Effector memory CD4-positive, alpha-beta T cell (primary cell): Measurements from ENCODE around the gene IGSF21.

Experiments
- DNase-seq, 3 donors: peaks; one replicate each; pipeline ENCODE4 v3.0.0-alpha.2; 2020
- H3K27ac ChIP-seq: 2 replicates; pipeline ENCODE4 v1.7.0; 2013; ENCODE audit warnings: mild to moderate bottlenecking, low read length, moderate library complexity; ENCODE audit not compliant: insufficient read depth, poor library complexity, severe bottlenecking
- H3K27me3 ChIP-seq: replicated peaks from 2 replicates; pipeline ENCODE4 v1.7.0; 2013; ENCODE audit warnings: mild to moderate bottlenecking, low read length; ENCODE audit not compliant: insufficient read depth, control insufficient read depth, poor library complexity, severe bottlenecking
- H3K36me3 ChIP-seq: 2 replicates; pipeline ENCODE4 v1.7.0; 2013; ENCODE audit warnings: mild to moderate bottlenecking, low read length, moderate library complexity; ENCODE audit not compliant: control insufficient read depth, insufficient read depth
- H3K4me1 ChIP-seq: 2 replicates; pipeline ENCODE4 v1.7.0; 2013; ENCODE audit warnings: low read length, mild to moderate bottlenecking; ENCODE audit not compliant: control insufficient read depth, insufficient read depth, poor library complexity, severe bottlenecking
- H3K4me3 ChIP-seq: 2 replicates; pipeline ENCODE4 v1.7.0; 2013; ENCODE audit warnings: low read length, low read depth, mild to moderate bottlenecking; ENCODE audit not compliant: insufficient read depth, poor library complexity, severe bottlenecking
- H3K9me3 ChIP-seq: 2 replicates; pipeline ENCODE4 v1.7.0; 2013; ENCODE audit warnings: mild to moderate bottlenecking, low read length, moderate library complexity; ENCODE audit not compliant: control insufficient read depth

The IGSF21 gene

GRCh38 chr1:18264450-18265039 is 156.9 kb downstream of the IGSF21 start:
- no peak for DNase-seq
- Histone ChIP-seq H3K36me3 (no peaks in the 10 kb centered on the region), H3K9me3 (no peaks in the 10 kb centered on the region), H3K27ac (no peak overlapping the region), H3K4me1 (no peaks in the 10 kb centered on the region), H3K4me3 (no peak overlapping the region), H3K27me3 (no peaks in the 10 kb centered on the region)

DNA sequence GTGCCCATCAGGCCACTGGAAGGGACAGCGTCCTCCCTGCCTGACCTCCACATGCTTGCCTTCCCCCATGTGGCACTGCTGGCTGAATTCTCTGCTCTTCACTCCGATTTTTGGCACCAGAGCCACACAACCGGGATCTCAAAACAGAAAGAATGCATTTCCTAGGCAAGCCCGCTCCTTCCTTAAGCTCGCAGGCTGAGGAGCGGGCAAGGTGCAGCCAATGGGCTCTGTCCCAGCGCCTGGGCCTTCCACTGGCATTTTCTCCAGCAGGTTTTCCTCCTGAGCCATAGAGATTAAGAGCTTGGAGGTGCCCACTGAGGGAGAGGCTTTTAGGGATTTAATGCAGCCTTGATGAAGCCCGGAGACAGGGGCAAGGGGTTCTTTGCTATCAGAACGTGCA is 158.0 kb downstream of the IGSF21 start:
- no peak overlapping the region for H3K27ac ChIP-seq
- no peaks in the 10 kb centered on the region for H3K27me3 ChIP-seq
- H3K36me3 ChIP-seq, result no peaks in the 10 kb centered on the region
- no peak overlapping the region for H3K4me3 ChIP-seq
- no peaks in the 10 kb centered on the region for H3K9me3 ChIP-seq
- no peaks in the 10 kb centered on the region for H3K4me1 ChIP-seq
- no peak for DNase-seq

DNA sequence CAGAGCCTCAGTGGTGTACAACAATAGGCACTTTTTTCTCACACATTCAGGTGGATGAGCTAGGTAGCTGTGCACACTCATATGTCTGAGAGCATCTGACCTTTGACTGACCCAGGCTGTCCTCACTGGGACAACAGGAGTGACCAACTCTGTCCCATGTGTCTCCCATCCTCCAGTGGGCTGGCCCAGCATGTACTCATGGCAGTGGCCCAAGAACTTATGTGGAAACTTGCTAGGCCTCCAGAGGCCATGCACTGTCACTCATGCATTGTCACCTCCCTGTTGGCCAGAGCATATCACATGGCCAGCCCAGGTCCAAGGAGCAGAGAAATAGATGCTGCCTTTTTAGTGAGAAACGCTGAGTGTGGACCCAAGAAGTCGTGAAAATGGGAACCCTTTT is 158.8 kb downstream of the IGSF21 start:
- Histone ChIP-seq H3K36me3 (no peaks in the 10 kb centered on the region), H3K4me1 (no peaks in the 10 kb centered on the region), H3K27ac (no peak overlapping the region), H3K4me3 (no peak overlapping the region), H3K9me3 (no peaks in the 10 kb centered on the region), H3K27me3 (no peaks in the 10 kb centered on the region)
- no peak for DNase-seq

DNA sequence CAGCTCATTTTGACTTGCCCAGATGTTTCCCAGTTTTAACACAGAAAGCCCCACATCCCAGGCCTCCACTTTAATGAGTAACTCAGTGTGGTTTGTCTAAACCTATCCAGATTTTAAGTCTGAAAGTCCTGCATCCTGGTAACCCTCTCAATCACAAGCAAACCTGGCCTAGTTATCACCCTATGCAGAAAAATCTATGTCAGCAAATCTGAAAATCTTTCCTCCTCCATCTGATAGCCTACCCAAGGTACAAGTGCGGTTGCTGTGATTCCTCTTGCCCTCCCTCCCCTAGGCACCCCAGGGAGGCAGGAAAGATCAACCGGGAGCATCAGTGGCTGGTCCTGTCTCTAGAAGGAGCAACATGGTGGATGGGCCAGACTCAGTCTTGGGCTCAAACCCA is 163.7 kb downstream of the IGSF21 start:
- Histone ChIP-seq H3K9me3 (no peaks in the 10 kb centered on the region), H3K27me3 (no peaks in the 10 kb centered on the region), H3K4me1 (no peaks in the 10 kb centered on the region), H3K4me3 (no peak overlapping the region), H3K36me3 (no peaks in the 10 kb centered on the region), H3K27ac (no peak overlapping the region)
- DNase-seq, result no peak

DNA sequence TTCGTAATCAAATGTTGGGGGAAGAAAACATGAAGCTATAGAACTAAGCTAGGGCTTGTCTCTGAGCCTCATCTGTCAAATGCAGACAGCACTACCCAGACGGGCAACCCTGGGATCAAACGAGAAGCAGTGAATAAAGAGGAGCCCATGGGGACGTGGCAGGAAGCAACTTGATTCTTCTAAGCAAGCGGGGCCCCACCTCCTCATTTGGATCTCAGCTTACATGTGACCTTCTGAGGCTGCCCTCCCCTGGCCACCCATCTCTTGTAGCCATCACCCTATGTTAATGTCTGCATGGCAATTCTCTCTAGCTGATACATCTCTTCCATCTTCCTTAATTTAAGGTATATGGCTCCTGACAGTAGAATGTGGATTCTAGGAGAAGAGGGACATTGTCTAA is 171.3 kb downstream of the IGSF21 start:
- DNase-seq, result no peak
- H3K9me3 ChIP-seq, result no peaks in the 10 kb centered on the region
- no peak overlapping the region for H3K27ac ChIP-seq
- no peaks in the 10 kb centered on the region for H3K27me3 ChIP-seq
- H3K4me1 ChIP-seq, result no peaks in the 10 kb centered on the region
- no peak overlapping the region for H3K4me3 ChIP-seq
- no peaks in the 10 kb centered on the region for H3K36me3 ChIP-seq

DNA sequence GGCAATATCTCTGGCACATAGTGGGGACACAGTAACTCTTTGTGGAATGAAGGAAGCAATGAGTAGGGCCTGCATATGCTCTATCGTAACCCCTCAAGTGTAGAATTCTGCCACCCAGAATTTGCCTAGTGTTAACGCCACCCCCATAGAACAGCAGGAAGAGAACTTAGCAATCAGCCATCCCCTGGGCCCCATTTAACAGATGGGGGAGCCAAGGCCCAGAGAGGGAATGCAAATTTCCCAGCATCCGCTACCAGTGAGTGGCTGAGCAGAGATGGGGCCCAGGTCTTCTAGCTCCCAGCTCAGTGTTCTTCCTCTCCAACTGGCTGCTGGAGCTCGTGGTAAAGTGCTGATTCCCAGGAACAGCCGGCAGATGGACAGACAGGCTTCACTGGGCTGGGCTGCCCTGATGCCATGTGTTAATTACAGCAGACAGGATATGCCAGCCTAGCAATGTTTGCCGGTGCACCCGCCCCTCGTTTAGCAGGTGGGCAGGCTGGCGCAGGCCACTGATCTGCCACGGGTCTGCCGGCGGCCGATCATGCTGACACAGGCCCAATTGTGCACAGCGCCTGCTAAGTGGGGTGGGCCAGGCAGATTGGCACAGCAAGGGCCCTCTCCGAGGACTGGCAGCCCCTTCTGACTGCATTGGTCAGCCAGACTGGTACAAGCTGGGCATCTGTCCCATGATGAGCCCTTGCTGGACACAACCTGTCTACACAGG is 171.9 kb downstream of the IGSF21 start:
- Histone ChIP-seq H3K4me1 (no peaks in the 10 kb centered on the region), H3K27ac (no peak overlapping the region), H3K9me3 (no peaks in the 10 kb centered on the region), H3K4me3 (no peak overlapping the region), H3K27me3 (peaks cover 3% of the 10 kb centered on the region), H3K36me3 (no peaks in the 10 kb centered on the region)
- no peak for DNase-seq

DNA sequence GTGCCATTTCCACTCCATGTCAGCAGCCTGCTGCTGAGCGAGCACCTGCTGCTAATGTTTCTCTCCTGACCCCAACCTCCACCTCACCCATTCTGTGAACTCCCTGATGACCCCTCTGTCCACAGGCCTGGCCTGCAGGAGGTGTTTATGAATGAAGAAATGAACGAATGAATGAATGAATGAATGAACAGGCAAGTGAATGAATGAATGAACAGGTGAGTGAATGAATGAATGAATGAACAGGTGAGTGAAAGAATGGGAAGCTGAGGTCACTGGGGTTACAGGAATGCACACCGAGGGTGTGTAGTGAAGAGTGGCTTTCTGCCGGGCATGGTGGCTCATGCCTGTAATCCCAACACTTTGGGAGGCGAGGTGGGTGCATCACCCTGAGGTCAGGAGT is 173.4 kb downstream of the IGSF21 start:
- no peak overlapping the region for H3K4me3 ChIP-seq
- H3K4me1 ChIP-seq, result no peaks in the 10 kb centered on the region
- no peak for DNase-seq
- H3K9me3 ChIP-seq, result no peaks in the 10 kb centered on the region
- no peak overlapping the region for H3K27ac ChIP-seq
- no peaks in the 10 kb centered on the region for H3K36me3 ChIP-seq
- H3K27me3 ChIP-seq, result peaks cover 3% of the 10 kb centered on the region

- no peaks in the 10 kb centered on the region for H3K36me3 ChIP-seq
- no peaks in the 10 kb centered on the region for H3K4me1 ChIP-seq
- peaks cover 3% of the 10 kb centered on the region for H3K27me3 ChIP-seq
- DNase-seq, result no peak
- no peak overlapping the region for H3K27ac ChIP-seq
- no peak overlapping the region for H3K4me3 ChIP-seq
- H3K9me3 ChIP-seq, result no peaks in the 10 kb centered on the region
Measured at GRCh38 chr1:18282851-18283600, 175.4 kb downstream of the IGSF21 start.

GRCh38 chr1:18283601-18284385 is 176.2 kb downstream of the IGSF21 start:
- H3K27me3 ChIP-seq, result peaks cover 3% of the 10 kb centered on the region
- DNase-seq, result no peak
- no peak overlapping the region for H3K4me3 ChIP-seq
- no peak overlapping the region for H3K27ac ChIP-seq
- H3K4me1 ChIP-seq, result no peaks in the 10 kb centered on the region
- no peaks in the 10 kb centered on the region for H3K9me3 ChIP-seq
- no peaks in the 10 kb centered on the region for H3K36me3 ChIP-seq
